Smooth muscle cell of the brain vasculature (primary cell): ENCODE data around the gene ZNF133.
"Not testable (repeated sequence)": the region's sequence is repeated elsewhere in the genome, so short reads cannot be mapped to it uniquely, and the experiment has no call there.

Experiments
- DNase-seq: peaks from one replicate; pipeline ENCODE4 v3.0.0-alpha.2; 2012; ENCODE audit warnings: low read depth, low spot score

The ZNF133 gene

DNA sequence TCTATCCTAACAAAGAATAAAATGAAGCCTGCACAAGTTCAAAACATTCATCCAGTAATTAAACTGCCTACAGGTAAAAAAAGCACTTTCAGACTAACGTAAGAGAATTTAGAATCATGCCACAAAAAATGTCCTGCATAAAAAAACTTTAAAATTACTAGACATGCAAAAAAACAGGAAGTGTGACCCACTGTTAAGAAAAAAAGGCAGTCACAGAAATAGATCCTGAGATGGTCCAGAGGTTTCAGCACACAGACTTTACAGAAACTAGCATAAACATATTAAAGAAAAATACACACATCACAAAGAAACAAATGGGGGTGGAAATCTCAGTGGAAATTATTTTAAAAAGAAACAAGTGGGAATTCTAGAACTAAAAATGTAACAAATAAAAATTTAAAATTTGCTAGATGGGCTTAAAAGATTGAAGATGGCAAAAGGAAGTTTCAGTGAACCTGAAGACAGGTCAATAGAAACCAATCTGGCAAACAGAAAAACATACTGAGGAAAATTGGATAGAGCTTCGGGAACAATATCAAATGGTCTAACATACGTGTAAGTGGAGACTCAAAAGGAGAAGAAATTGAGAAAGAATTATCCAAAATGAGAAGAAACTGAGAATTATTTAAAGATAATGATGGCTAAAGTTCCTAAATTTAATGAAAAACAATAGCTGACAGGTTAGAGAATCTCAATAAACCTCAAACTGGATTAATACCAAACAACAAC, 3.4 kb upstream of the ZNF133 start:
- no peak for DNase-seq

DNA sequence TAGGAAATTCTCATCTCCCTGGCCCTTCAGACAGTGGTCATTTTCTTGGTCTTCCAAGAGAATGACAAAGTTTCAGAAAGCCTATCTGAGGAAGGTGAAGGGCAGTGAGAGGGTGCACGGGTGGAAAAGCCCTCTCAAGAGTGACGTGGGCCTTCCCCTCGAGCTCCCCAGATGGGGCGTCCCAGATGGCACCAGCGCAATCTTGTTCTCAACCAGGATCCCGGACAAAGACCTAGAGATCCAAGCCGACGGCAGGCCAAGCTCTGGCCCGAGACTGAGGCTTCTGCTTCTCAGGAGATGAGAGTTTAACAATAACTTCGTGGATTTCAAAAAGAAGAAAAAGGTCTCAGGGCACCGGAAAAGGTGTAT, 797 bp upstream of the ZNF133 start:
- no peak for DNase-seq

GRCh38 chr20:18288749-18289267, 481 bp downstream of the ZNF133 start:
- no peak for DNase-seq

GRCh38 chr20:18289306-18289705, 979 bp downstream of the ZNF133 start:
- no peak for DNase-seq

- no peak for DNase-seq
These were observed 11.0 kb downstream of the ZNF133 start for GRCh38 chr20:18299364-18299763.

GRCh38 chr20:18304618-18305017, 16.3 kb downstream of the ZNF133 start:
- DNase-seq: no peak

DNA sequence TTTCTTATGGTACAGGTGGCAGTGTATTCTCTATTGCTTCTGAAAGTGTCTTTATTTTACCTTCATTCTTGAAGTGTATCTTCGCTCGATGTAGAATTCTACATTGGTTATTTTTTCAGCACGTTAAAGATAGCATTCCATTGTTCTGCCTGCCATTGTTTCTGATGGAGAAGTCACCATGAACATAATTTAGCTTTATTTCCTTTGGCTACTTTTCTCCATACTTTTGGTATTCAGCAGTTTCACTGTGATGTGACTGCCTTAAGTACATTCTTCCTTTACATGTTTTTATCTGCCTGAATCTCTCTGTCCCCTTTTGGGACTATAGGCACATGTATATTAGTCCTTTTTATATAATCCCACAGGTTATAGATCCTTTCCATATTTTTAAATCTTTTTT, 19.0 kb downstream of the ZNF133 start:
- no peak for DNase-seq

DNA sequence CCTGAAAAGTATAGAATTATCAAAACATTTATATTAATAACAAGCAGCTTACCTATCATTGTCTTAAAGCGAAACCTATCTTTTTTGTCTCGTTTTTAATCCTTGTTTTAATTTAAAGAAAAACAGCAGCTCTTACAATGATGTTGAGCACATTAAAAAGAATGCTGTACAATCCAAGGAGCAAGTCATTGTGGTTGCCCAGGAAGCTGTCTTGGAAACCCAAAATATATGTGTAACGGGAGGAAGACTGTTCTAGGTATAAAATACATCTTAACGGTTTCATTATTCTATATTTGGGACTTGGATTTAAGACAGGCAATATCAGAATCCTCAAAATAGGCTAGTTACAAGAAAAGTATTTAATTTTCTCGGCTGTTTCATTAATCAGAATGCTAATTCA, 21.7 kb downstream of the ZNF133 start:
- no peak for DNase-seq

- no peak for DNase-seq
These were observed 22.3 kb downstream of the ZNF133 start for GRCh38 chr20:18310592-18310991.

DNA sequence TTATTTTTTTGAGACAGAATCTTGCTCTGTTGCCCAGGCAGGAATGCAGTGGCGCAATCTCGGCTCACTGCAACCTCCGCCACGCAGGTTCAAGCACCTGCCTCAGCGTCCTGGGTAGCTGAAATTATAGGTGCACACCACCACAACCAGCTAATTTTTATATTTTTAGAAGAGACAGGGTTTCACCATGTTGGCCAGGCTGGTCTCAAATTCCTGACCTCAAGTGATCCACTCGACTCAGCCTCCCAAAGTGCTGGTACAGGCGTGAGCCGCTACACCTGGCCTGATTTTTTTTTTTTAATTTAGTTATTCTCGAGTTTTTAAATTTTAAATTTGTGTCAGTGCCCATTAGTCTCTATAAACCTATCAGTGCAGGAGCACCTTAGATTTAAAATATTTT, 24.4 kb downstream of the ZNF133 start:
- no peak for DNase-seq

DNA sequence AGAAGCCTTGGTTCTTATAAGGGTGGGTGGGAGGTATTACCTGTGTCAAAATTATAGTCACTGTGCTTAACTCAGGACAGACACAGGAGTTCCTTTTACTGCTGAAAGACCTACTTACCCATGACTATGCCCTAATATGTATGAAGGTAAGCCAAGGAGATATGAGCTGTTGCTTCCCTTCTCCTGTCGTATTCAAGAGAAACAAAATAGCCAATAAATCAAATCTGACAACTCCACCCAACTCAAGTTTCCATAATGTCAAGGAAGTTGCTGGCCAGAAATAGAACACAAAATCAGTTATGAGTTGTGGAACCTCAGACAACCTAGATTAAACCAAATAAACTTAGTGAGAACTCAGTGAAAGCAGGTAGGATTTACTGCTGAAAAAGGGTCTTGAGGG, 25.1 kb downstream of the ZNF133 start:
- no peak for DNase-seq

DNA sequence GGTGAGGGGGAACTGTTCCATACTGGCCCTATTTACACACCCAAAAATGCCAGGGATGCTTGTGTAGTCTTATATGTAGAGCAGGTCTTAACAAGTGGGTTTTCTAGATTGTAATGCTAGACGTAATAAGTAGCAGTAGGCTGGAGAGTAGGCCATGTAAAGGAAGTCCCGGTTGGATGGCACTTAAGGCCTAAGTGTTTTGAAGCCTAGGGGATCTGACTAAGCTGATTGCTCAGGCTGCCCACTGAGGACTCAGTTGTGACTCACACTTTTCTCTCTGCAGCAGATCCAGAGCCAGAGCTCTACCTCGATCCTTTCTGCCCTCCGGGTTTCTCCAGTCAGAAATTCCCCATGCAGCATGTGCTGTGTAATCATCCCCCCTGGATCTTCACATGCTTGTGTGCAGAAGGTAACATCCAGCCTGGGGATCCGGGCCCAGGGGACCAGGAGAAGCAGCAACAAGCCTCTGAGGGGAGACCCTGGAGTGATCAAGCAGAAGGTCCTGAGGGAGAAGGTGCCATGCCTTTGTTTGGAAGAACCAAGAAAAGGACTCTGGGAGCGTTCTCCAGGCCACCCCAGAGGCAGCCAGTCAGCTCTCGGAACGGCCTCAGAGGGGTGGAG, 26.6 kb downstream of the ZNF133 start:
- DNase-seq: no peak

DNA sequence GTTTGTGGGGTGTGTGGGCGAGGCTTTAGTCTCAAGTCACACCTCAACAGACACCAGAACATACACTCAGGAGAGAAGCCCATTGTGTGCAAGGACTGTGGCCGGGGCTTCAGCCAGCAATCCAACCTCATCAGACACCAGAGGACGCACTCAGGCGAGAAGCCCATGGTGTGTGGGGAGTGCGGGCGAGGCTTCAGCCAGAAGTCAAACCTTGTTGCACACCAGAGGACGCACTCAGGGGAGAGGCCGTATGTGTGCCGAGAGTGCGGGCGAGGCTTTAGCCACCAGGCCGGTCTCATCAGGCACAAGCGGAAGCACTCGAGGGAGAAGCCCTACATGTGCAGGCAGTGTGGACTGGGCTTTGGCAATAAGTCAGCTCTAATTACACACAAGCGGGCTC, 27.8 kb downstream of the ZNF133 start:
- DNase-seq: no peak

GRCh38 chr20:18321316-18321715, 33.0 kb downstream of the ZNF133 start:
- DNase-seq: no peak

DNA sequence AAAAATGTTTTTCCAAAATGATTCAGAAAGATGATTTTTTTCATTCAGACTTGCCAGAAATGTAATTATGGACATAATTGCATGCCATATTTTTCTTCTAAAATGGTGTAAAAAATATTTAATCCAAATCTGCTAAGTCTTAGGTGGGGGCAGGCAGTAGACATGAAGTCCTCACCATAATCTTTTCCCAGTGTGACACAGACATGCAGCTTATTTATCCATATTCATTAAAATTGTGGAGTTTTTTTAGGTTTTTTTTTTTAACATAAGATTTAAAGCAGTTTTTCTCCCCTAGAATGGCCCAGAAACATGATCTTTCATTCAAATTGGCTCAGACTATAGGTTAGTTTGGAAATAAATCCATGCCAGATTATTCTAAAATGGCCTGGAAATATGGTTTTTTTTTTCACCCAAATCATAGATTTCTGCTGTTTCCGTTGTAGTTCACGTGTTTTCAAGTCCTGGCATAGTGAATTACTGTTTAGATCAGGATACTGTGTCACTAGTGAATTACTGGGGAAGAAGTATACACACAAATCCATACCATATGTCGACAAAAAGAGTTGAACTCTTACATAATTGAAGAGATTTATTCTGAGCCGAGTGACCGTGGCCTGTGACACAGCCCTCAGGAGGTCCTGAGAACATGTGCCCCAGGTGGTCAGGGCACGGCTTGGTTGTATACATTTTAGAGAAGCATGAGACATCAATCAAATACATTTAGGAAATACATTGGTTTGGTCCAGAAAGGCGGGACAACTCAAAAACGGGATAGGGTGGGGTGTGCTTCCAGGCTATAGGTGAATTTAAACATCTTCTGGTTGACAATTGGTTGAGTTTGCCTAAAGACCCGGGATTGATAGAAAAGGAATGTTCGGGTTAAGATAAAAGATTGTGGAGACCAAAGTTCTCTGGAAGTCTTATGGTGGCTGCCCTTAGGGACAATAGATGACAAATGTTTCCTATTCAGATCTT, 33.9 kb downstream of the ZNF133 start:
- no peak for DNase-seq

DNA sequence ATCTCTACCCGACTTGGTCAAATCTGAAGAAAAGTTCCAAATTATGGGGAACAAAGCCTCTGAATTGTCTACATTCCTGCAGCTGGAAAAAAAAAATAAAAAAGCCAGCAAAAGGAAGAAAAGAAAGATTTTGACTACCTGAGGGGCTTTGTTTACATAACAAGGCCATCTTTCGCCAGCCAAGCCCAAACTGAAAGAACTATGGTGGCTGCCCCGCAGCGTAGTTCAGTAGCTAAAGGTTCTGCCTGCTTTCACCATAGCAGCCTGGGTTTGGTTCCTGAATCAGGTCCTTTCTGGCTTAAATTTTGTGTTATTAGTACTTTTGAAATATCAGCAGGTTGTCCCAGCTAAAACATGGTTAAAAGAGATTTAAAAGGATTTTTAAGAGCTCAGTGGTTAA, 35.4 kb downstream of the ZNF133 start:
- DNase-seq: no peak

GRCh38 chr20:18324596-18325089, 36.3 kb downstream of the ZNF133 start:
- no peak for DNase-seq

GRCh38 chr20:18326990-18327389, 38.7 kb downstream of the ZNF133 start:
- DNase-seq: no peak

GRCh38 chr20:18331694-18332093, 43.4 kb downstream of the ZNF133 start:
- no peak for DNase-seq

GRCh38 chr20:18349749-18350148, 61.4 kb downstream of the ZNF133 start:
- DNase-seq: not testable (repeated sequence)

DNA sequence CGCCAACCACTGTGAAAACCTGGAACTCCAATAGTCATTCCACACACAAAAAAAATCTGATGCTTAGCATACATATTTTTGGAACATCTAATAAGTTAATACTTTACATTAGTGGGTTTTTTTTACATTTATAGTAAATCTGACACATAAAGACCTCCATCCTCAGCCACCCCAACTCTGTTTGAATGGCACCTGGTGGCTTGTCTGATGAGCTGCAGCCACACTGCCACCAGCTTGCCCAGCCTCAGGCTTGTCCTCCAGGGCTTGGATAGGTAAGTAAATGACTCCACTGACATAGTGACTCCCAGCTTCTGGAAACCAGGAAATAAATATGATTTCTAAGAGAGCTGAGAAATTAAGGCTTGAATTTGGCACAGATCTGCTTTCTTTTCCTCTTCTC, 71.5 kb downstream of the ZNF133 start:
- no peak for DNase-seq

GRCh38 chr20:18360635-18361034, 72.3 kb downstream of the ZNF133 start:
- no peak for DNase-seq
